T-helper 2 cell (primary cell): ENCODE measurements around the gene PHACTR2.
A peak's percentile ranks its signal among the peaks of the same experiment; 100 is the strongest.
"Not testable (repeated sequence)": the region's sequence is repeated elsewhere in the genome, so short reads cannot be mapped to it uniquely, and the experiment has no call there.

ENCODE experiments used
- DNase-seq, 5 experiments: peaks; one replicate each; pipeline versions ENCODE4 v3.0.0 to v3.0.0-alpha.2; 2012 to 2022

The PHACTR2 gene

DNA sequence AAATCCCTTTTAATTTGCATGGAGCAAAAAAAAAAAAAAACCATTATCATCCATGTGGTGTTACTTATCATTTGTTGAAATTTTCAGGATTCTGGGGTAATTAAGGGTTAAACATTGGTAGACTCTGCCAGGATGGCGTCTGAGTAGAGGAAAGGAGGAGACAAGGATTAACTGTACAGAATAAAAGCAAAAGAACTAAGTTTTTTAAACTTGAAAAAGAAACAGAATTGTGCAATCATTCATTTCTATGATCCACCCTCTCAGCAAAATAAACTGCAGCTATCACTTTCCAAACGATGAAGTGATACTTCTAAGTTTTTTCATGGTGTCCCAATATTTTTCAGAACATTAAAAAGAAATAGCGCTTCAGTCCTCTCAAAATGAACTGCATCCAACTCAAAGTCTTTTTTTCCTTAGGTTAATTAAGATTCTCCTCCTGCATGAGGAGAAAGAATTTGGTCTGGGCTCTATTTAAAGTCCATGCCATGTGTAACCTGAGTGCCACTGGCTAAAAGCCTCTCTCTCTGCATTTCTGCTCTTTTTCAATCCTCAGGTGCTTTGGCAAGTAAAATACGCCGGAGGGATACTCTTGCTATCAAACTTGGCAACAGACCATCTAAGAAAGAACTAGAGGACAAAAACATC, 95.9 kb downstream of the PHACTR2 start:
- DNase-seq, result no peak

GRCh38 chr6:143774347-143774746, 96.6 kb downstream of the PHACTR2 start:
- no peak for DNase-seq

- DNase-seq, result no peak
Measured at GRCh38 chr6:143775336-143775735, 97.6 kb downstream of the PHACTR2 start.

DNA sequence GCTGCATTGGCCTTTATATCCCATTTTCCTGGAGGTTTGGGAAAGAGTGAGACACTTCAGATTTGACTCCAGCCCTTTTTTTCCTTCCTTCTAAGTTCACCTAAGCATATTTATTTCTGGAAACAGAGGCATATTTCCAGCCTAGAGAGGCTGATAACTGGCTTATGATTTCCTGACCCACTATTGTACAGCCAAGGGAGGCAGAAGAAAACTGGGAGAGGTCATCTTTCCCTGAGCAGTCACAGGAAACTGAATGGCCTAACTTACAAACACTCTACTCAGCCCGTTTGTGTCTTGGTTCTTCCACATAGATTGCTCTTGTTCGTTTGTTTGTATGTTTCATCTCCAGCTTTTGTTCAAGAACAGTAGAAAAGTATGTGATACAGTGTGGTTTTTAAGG, 101.2 kb downstream of the PHACTR2 start:
- no peak for DNase-seq

DNA sequence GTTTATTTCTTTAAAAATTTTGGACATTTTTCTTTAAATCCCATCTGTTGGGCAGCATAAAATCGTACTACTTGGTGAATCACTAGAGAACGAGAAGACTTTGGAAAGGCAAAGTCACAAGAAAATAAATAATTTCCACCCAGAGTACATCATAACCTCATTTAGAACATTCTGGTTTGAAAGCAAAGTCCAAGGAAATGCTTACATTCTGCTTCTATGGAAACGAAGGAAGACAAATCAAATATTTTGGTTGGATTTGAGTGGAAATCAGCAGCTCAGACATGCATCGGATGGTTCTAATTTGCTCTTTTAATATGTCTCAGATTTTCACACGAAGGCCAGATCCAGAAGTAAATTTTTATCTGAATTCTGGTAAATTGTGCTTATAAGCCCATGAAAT, 104.7 kb downstream of the PHACTR2 start:
- DNase-seq, result no peak

DNA sequence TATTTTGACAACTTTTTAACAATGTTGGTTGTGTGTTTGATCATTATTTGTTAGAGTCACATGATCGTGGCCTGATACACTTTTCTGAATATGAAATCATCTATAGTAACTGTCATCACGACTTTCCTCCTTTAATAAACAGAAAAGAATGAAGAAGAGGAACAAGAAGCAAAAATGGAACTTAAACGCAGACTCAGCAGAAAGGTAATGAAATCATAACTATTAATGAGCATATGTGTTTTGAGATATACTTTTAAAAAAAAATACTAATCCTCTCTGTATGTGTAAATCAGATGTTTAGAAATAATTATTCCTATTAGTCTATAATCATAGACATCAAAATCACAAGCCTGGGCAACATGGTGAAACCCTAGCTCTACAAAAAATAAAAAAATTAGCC, 105.3 kb downstream of the PHACTR2 start:
- DNase-seq, result no peak

DNA sequence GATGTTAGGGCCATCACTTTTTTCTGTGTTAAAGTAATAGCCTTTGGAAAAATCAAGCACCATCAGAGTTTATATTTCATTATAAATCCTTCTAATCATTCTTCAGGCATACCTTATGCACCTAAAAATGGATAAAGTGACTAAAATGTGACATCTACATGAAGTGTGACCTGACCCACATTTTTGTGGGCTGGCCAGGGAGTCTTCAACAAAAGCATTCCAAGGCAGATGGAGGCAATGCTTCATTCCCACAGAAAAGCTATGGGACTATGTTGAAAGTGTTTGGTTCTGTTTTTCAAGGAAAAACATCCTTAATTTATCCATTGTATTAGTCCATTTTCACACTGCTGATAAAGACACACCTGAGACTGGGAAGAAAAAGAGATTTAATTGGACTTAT, 106.6 kb downstream of the PHACTR2 start:
- DNase-seq, result no peak

DNA sequence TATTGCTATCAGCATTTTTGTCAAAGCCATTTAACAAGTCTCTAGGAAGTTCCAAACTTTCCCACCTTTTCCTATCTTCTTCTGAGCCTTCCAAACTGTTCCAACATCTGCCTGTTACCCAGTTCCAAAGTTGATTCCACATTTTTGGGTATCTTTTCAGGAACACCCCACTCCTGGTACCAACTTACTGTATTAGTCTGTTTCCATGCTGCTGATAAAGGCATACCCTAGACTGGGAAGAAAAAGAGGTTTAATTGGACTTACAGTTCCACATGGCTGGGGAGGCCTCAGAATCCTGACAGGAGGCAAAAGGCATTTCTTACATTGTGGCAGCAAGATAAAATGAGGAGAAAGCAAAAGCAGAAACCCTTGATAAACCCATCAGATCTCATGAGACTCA, 108.6 kb downstream of the PHACTR2 start:
- DNase-seq, result not testable (repeated sequence)

DNA sequence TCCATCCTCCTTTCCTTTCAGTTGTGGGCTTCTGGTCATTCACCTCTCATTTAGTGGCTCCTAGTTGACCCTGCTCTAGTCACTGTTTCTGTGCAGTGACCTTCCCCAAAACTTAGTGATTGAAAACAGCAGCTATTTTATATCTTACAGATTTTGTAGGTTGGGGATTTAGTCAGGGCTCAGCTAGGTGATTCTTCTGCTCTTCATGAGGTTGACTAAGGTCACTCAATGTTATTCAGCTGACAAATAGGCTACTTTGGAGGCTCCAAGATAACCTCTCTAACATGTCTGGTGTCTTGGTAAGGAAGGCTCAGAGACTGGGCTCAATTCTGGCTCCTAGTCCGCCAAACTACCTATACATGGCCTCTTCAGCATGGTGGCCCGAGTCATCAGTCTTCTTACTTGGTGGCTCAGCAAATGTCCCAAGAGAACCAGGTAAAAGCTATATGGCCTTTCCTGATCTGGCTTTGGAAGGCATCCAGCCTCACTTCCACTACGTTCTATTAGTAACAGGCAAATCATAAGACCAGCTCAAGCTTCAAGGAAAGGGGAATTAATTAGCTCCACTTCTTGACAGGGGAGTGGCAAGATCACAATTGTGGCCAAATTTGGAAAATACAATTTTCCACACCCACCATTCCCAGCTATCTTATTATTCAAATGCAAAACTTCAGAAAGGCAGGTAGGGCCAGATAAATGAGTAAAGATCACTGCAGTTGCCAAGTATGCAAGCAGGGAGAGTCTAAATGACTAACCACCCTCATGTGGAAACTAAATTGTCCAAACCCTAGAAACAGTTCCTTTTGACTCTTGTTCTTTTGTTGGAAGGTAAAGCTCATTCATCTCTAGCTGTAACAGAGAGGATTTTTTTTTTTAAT, 114.9 kb downstream of the PHACTR2 start:
- no peak for DNase-seq

- DNase-seq, result no peak
Measured at GRCh38 chr6:143793280-143793619, 115.5 kb downstream of the PHACTR2 start.

DNA sequence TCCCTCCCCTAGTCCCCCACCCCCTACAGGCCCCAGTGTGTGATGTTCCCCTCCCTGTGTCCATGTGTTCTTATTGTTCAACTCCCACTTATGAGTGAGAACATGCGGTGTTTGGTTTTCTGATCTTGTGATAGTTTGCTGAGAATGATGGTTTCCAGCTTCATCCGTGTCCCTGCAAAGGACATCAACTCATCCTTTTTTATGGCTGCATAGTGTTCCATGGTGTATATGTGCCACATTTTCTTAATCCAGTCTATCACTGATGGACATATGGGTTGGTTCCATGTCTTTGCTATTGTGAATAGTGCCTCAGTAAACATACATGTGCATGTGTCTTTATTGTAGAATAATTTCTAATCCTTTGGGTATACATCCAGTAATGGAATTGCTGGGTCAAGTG, 118.8 kb downstream of the PHACTR2 start:
- not testable (repeated sequence) for DNase-seq

DNA sequence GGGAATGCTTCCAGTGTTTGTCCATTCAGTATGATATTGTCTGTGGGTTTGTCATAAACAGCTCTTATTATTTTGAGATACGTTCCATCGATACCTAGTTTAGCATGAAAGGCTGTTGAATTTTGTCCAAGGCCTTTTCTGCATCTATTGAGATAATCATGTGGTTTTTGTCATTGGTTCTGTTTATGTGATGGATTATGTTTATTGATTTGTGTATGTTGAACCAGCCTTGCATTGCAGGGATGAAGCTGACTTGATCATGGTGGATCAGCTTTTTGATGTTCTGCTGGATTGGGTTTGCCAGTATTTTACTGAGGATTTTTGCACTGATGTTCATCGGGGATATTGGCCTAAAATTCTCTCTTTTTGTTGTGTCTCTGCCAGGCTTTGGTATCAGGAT, 120.7 kb downstream of the PHACTR2 start:
- not testable (repeated sequence) for DNase-seq

- DNase-seq, result no peak
Measured at GRCh38 chr6:143802833-143803565, 125.2 kb downstream of the PHACTR2 start.

DNA sequence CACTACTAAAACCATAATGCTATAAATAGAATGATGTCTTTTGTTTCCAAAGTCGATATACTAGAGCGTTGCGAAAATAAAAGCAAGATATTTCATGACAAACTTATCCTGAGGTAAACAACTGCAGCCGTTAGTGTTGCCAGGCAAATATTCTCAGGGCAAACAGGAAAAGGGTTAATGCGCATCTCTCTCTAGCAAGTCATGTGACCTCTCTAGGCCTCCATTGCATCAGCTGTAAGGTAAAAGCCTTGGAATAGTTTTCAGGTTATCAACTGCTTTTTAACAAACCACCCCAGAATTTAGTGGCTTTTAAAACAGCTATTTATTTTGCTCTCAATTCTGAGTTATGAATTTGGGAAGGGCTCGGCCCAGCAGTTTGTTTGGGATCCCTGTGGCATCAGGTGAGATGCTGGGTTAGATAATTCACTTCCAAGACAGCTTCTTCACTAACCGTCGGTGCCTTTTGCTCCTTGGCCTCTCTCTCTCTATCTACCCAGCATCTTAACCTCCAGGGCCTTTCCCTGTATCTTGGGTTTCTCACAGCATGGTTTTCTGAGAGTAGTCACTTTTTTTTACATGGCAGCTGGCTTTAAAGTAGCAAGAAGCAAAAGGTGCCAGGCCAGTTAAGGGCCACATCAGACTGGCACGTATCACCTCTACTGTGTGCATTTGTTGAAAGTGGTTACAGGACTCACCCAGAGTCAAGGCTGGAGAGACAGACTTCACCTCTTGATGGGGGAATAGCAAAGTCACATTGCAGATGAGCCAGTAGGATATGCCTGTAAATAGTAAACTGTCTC, 126.2 kb downstream of the PHACTR2 start:
- DNase-seq, result no peak

- no peak for DNase-seq
Measured at GRCh38 chr6:143804835-143805239, 127.1 kb downstream of the PHACTR2 start.

GRCh38 chr6:143806282-143807102, 128.7 kb downstream of the PHACTR2 start:
- peak in 1 of 5 experiments; percentile 82 for DNase-seq

DNA sequence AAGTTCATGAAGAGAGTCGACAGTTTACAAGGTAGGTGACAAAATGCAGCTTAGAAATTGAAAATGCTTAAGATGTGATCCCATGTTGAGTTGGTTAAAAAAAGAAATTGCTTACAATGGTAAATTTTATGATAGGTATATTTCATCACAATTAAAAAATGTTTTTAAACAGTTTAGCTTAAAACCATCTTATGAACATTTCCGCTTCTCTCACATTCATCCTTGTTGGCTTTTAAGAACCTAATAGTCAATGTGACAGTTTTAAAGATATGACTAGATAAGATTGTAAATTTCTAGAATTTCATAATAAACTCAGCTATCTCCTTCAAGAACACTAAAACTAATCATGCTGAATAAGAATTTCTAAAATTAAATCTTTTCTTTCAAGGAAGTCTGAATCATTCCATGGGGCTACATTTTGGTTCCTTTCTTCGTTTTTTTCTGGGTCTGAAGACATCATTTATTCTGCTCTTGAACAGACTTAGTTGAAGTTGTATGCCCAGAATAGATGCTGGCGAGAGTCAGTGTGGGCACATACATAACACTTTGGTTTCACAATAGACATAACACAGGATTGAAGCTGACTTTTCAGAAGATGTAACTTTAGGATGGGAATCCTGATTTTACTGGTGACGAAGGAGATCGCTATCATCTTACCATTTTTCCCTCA, 129.5 kb downstream of the PHACTR2 start:
- DNase-seq, result peak in 1 of 5 experiments; percentile 6

- DNase-seq, result no peak
Measured at GRCh38 chr6:143810745-143811144, 133.0 kb downstream of the PHACTR2 start.

DNA sequence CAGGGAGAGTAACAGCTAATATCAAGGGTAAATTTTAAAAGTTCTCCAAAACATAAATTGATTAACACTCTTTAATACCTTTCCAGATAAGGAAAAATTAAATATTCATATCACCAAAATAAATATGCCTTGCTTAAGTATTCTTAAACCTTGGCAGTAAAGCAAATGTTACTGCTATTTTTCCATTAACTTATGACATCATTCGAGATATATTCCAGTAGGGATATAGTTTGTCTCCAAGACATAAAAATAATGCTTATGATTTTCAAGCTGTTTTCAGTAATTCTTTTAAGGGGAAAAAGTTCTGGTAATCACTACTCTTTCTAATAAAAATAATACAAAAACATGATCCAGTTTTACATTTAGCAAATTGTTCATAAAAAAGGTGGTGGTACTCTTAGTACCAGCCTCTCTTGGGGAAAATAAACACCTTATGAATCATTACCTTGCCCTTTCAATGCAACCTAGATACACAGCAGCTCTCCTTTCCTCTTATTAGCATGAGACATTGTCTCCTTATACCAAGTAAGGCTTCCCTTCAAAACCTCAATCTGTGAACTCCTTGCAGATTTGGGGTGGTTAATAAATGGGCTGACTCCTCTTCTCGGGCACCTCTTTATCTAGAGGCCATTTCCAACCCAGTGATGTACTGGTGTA, 133.9 kb downstream of the PHACTR2 start:
- no peak for DNase-seq

DNA sequence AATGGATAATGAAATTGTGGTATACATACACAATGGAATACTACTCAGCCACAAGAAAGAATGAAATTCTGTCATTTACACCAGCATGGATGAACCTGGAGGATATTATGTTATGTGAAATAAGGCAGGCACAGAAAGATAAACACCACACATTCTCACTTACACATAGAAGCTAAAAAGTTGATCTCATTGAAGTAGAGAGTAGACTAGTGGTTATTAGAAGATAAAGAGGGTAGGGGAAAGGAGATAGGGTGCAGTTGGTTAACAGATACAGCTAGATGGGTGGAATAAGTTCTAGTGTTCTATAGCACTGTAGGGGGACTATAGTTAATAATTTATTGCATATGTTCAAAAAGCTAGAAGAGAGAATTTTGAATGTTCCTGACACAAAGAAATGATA, 139.9 kb downstream of the PHACTR2 start:
- DNase-seq, result no peak

GRCh38 chr6:143821359-143821758, 143.6 kb downstream of the PHACTR2 start:
- no peak for DNase-seq
